ENCODE measurements around the gene MET.
"Not testable (repeated sequence)": the region's sequence is repeated elsewhere in the genome, so short reads cannot be mapped to it uniquely, and the experiment has no call there.

DNA sequence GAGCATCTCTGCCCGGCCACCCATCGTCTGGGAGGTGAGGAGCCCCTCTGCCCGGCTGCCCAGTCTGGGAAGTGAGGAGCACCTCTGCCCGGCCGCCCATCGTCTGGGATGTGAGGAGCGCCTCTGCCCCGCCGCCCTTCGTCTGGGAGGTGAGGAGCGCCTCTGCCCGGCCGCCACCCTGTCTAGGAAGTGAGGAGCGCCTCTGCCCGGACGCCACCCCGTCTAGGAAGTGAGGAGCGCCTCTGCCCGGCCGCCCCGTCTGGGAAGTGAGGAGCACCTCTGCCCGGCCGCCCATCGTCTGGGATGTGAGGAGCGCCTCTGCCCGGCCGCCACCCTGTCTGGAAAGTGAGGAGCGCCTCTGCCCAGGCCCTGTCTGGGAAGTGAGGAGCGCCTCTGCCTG is 33.4 kb upstream of the MET start:
- TF ChIP-seq, protein P1, sequence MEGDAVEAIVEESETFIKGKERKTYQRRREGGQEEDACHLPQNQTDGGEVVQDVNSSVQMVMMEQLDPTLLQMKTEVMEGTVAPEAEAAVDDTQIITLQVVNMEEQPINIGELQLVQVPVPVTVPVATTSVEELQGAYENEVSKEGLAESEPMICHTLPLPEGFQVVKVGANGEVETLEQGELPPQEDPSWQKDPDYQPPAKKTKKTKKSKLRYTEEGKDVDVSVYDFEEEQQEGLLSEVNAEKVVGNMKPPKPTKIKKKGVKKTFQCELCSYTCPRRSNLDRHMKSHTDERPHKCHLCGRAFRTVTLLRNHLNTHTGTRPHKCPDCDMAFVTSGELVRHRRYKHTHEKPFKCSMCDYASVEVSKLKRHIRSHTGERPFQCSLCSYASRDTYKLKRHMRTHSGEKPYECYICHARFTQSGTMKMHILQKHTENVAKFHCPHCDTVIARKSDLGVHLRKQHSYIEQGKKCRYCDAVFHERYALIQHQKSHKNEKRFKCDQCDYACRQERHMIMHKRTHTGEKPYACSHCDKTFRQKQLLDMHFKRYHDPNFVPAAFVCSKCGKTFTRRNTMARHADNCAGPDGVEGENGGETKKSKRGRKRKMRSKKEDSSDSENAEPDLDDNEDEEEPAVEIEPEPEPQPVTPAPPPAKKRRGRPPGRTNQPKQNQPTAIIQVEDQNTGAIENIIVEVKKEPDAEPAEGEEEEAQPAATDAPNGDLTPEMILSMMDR (IDR thresholded peaks at IDR 0.05): not testable (repeated sequence)
- TF ChIP-seq POLR2AphosphoS5 (IDR thresholded peaks at IDR 0.05; ENCODE audit: insufficient read depth in 1 of 2, low read depth in 1 of 2); POLR2A (IDR thresholded peaks at IDR 0.05): not testable (repeated sequence)
